GM12801 (cell line): ENCODE measurements around the gene CFAP107.

Experiments
- TF ChIP-seq, protein P1 (sequence below): IDR thresholded peaks from one replicate; pipeline ENCODE4 v1.5.1; 2011; ENCODE audit warnings: control low read depth; ENCODE audit not compliant: insufficient read length; ENCODE audit errors: extremely low read depth

Gene CFAP107

DNA sequence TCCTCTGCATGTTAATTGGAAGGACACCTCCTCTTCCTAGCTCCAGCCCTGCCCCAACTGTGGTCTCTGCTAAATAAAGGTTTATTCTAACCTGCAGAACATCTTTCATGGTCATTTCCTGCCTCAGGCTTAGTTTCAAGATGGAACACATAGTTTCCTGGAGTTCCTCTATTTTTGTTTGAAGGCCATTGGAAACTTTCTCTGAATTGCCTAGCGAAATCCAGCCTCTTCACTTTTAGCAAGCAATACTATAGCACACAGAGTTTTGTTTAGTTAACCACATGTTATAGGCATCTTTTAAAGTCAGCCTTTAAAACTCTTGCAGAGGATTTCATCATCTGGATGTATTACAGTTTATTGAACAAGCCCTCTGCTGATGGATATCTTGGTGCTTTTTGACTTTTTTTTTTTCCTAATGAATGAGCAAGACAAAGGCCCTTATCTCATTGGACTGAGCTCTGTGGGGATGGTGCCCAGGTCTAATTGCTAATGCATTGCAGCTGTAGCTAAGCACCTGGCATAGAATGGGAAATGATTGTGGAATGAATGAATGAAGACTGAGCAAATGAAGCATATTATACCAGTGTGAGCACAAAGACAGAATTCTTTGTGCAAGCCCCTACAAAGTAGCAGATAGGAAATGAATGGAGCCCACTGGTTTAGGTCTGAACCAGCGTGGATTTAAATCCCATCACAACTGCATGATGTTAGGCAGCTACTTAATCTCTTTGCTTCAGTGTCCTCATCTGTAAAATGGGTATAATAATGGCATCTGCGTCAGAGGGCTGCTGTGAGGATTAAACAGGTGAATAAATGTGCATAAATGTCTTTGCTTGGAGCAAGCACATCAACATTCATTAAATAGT lies 641 bp upstream of the CFAP107 start:
- TF ChIP-seq, protein P1, sequence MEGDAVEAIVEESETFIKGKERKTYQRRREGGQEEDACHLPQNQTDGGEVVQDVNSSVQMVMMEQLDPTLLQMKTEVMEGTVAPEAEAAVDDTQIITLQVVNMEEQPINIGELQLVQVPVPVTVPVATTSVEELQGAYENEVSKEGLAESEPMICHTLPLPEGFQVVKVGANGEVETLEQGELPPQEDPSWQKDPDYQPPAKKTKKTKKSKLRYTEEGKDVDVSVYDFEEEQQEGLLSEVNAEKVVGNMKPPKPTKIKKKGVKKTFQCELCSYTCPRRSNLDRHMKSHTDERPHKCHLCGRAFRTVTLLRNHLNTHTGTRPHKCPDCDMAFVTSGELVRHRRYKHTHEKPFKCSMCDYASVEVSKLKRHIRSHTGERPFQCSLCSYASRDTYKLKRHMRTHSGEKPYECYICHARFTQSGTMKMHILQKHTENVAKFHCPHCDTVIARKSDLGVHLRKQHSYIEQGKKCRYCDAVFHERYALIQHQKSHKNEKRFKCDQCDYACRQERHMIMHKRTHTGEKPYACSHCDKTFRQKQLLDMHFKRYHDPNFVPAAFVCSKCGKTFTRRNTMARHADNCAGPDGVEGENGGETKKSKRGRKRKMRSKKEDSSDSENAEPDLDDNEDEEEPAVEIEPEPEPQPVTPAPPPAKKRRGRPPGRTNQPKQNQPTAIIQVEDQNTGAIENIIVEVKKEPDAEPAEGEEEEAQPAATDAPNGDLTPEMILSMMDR, result no peak

DNA sequence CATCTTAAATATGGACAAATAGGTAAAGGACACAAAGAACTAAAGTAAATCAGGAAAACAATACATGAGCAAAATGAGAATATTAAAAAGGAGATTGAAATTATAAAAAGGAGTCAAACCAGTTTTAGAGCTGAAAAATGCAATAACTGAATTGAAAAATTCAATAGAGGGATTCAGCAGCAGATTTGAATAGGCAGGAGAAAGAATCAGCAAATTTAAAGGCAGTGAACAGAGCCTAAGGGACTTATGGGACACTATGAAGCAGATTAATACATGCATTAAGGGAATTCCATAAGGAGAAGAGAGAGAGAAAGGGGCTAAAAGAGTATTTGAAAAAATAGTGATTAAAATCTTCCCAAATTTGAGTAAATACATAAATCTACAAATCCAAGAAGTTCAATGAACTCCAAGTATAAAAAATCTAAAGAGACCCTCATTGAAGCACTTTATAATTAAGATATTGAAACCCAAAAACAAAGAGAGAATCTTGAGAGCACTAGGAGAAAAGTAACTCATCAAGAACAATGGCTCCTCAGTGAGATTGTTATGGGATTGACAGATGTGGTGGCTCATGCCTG lies 2.9 kb downstream of the CFAP107 start:
- TF ChIP-seq, protein P1, result no peak

DNA sequence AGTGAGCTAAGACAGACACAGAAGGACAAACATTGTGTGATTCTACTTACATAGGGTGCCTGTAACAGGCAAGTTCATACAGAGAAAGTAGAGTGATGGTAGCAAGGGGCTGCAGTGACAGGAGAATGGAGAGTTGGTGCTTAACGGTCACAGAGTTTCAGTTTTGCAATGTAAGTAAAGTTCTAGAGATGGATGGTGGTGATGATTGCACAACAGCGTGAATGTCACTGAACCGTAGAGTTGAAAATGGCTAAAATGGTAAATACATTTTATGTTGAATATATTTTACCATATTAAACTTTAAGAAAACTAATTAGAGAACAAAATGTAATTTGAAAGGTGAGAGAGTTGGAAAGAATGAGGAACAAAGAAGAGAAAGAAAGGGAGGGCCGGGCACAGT lies 8.7 kb downstream of the CFAP107 start:
- TF ChIP-seq, protein P1, result no peak

DNA sequence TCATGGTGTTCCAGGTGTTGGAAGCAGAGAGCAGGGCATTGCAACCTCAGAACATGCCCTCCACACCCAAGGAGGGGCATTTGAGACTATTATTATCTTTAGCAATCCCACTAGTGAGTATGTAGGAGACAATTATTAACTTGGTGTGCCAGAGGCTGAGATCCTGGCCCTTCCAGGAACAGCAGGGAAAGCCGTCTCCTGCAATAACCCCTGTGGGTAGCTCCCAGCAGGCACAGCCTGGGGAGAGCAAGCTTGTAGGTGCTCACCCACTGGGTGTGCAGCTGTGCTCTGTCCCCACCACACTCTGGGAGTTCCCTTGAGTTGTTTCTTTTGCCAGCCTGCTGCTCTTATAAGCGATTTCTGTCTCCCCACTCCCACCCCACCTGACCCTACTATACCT lies 10.3 kb downstream of the CFAP107 start:
- TF ChIP-seq, protein P1, result no peak

DNA sequence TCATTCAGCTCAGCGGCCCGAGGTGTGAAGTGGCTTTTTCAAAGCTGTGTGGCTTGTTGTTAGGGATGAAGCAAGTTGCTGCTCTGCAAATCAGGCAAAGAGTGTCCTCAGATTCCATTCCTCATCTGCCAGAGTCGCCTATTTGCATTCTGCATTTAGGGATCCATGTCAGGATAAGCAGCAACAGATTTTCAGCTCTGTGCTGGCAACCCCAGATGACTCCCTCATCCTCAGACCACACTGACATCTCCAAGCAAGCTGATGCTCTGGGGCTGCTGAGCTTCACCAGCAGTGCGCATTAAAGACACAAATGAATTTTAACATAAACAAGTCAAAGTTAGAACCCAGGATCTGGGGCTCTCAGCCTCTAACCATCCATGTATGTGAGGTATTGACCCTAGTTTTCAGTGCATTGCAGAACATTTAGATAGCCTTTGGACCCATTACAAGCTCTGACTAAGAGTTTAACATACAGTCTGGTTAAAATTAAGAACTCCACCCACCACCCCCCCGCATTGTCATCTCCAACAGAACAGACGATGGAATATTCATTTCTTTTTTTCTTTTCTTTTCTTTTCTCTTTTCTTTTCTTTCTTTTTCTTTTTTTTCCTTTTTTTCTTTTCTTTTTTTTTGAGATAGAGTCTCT lies 10.9 kb downstream of the CFAP107 start:
- TF ChIP-seq, protein P1, result no peak

DNA sequence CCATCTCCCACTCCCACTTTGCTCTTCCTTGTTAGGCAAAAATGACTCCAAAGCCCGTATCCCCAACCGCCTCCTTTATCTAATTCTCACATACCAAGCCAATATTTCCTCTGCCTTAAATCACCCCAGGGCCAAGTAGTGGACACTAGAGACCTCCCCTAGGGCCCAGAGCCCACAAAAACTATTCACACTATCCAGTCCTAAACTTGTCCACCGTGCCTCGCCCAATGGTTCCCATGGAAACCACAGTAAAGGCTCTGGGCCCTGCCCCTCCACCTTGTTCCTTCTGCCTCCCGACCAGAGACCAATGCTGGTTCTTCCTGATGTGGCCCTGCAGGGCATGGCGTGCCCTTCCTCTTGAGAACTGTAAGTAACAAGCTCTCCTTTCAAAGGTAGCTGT lies 11.8 kb downstream of the CFAP107 start:
- TF ChIP-seq, protein P1, result no peak

DNA sequence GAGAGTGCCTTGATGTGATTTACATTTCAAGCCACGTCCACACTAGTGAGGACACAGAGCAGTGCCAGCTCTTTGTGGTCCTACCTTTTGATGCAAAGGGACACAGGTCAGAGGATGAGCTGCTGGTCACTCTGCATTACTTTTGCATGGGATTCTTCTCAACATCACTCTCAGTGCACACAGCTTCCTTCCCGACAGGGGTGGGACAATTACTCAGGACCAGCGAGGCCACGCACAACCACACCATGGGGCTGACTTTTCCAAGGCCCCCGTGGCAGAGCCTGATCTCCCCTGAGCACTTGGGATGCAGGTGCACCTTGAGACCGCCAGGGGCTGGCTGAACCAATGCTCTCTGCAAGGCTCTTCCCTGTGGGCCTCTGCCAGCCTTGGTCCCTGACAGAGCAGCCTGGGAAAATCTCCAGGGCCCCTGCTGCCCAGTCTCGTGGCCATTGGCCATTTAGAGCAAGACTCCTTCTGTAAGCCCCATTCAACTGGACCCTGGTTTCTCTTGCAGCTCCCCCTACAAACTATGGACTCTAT lies 14.3 kb downstream of the CFAP107 start:
- TF ChIP-seq, protein P1, result no peak
